MCF 10A (cell line): ENCODE data around the gene TACR1. TPM values are rescaled to one million over a fixed set of nuclear protein-coding genes. Genes with fewer than 3 reads are reported as not detected.

Experiments used
- BruUV-seq: library from RNA; stranded (reverse); fragments of 400-500 nt; replicated peaks from 2 replicates; lab custom pipeline; 2021; lab: Mats Ljungman, UMichigan
- CTCF ChIA-PET: fragments of 300-600 bp; sonication (Branson Sonifier 250); formaldehyde crosslinking; extraction: SDS; loops from one replicate; lab custom pipeline; 2021; ENCODE audit warnings: antibody characterized with exemption, inconsistent platforms; lab: Yijun Ruan, JAX
- POLR2A ChIA-PET: fragments of 300-600, 350-650 bp; sonication (Branson Sonifier 250); formaldehyde crosslinking; extraction: SDS; loops from one replicate; lab custom pipeline; 2020; ENCODE audit warnings: antibody characterized with exemption, inconsistent platforms; lab: Yijun Ruan, JAX
- DNase-seq: peaks from one replicate; pipeline ENCODE4 v3.0.0-alpha.2; 2018; ENCODE audit not compliant: unreplicated experiment
- H3K27ac Mint-ChIP-seq: one replicate; pipeline ENCODE4 v1.8.0; 2022; ENCODE audit warnings: mild to moderate bottlenecking, low read depth, mixed read lengths; ENCODE audit not compliant: unreplicated experiment
- H3K27me3 Mint-ChIP-seq: one replicate; pipeline ENCODE4 v1.8.0; 2022; ENCODE audit warnings: mixed read lengths; ENCODE audit not compliant: insufficient read depth, unreplicated experiment
- H3K36me3 Mint-ChIP-seq: one replicate; pipeline ENCODE4 v1.8.0; 2022; ENCODE audit warnings: mild to moderate bottlenecking, moderate library complexity, mixed read lengths; ENCODE audit not compliant: insufficient read depth, unreplicated experiment
- H3K4me1 Mint-ChIP-seq: one replicate; pipeline ENCODE4 v1.8.0; 2022; ENCODE audit warnings: mixed read lengths; ENCODE audit not compliant: insufficient read depth, unreplicated experiment
- H3K4me3 Mint-ChIP-seq: one replicate; pipeline ENCODE4 v1.8.0; 2022; ENCODE audit warnings: mild to moderate bottlenecking, moderate library complexity, mixed read lengths; ENCODE audit not compliant: unreplicated experiment
- H3K9me3 Mint-ChIP-seq: one replicate; pipeline ENCODE4 v1.8.0; 2022; ENCODE audit warnings: mixed read lengths; ENCODE audit not compliant: unreplicated experiment
- intact Hi-C: fragments of 100-400 bp; cut with micrococcal nuclease; formaldehyde crosslinking; loops from 2 replicates; pipeline ENCODE4 v1.14.1; 2022
- total RNA-seq: library from RNA; stranded (reverse); gene quantifications from 2 replicates; pipeline ENCODE4 v1.2.3, GENCODE V29; 2022
- TF ChIP-seq, protein P1 (sequence below): fragments of 200-600 bp; IDR thresholded peaks from one replicate; pipeline ENCODE4 v1.8.0; 2022; ENCODE audit warnings: antibody characterized with exemption, mild to moderate bottlenecking; ENCODE audit not compliant: unreplicated experiment

TACR1 gene
- total RNA-seq, 1 experiment from 2014 or later: not detected

DNA sequence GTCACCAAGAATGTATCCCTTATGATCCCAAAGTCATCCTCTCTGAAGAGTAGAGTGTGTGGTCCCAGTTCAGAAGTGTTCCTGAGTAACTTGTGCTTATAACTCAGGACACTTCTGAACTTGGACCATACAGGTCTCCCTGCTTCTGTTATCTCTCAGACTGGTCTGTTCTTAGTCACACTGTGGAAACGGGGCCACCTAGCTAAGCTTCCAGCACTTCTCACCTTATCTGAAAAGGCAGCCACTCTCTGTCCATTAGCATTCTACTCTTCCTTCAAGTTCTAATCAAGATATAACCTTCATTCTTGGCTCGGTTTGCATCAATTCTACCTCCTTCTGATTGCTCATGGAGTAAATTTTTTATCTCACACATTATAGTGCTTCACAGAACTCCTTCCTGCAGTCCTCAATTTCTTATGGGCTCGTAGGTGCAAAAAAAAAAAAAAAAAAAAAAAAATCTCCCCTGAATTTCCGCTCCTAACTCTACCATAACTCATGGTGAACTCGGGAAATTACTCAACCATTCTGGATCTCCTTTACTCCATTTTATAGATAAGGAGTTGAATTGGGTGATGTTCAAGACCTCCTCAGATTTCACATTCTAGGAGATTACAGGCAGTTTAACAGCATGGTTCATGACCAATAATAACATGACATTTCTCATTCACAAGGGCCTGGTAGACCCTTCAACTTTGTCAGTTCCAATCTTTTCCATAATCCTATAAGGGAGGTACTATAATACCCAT lies 108.4 kb downstream of the TACR1 start:
- no peak overlapping the region for H3K27ac Mint-ChIP-seq
- no TSS peak for BruUV-seq
- CTCF ChIA-PET: interaction anchor here (0.6 kb wide), 1 partner anchor 8 kb away, joined by 3 read pairs; no protein-coding TSS in a partner anchor
- no peaks in the 10 kb centered on the region for H3K27me3 Mint-ChIP-seq
- POLR2A ChIA-PET: no interaction called here
- H3K4me1 Mint-ChIP-seq: no peaks in the 10 kb centered on the region
- H3K36me3 Mint-ChIP-seq: no peaks in the 10 kb centered on the region
- no peaks in the 10 kb centered on the region for H3K9me3 Mint-ChIP-seq
- TF ChIP-seq, protein P1, sequence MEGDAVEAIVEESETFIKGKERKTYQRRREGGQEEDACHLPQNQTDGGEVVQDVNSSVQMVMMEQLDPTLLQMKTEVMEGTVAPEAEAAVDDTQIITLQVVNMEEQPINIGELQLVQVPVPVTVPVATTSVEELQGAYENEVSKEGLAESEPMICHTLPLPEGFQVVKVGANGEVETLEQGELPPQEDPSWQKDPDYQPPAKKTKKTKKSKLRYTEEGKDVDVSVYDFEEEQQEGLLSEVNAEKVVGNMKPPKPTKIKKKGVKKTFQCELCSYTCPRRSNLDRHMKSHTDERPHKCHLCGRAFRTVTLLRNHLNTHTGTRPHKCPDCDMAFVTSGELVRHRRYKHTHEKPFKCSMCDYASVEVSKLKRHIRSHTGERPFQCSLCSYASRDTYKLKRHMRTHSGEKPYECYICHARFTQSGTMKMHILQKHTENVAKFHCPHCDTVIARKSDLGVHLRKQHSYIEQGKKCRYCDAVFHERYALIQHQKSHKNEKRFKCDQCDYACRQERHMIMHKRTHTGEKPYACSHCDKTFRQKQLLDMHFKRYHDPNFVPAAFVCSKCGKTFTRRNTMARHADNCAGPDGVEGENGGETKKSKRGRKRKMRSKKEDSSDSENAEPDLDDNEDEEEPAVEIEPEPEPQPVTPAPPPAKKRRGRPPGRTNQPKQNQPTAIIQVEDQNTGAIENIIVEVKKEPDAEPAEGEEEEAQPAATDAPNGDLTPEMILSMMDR: no peak
- H3K4me3 Mint-ChIP-seq: no peak overlapping the region
- intact Hi-C loops: no loop called here
- DNase-seq: no peak

DNA sequence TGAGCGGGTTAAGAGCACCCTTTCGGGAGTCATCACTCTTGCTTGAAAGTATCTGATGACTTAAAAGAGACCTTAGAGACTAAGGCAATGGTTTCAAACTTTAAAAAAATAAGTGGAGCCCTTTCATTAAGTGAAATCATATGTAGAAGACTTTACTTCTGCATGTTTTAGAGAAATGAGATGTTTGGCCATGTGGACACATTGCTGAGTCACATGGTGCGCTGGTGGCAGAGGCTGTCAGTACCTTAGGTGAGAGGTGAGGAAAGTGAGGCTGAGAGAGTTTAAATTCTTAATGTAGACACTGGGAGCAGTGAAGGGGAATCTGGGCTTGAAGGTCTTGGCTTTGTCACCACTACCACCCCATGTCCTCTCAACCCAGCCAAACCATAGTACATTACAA lies 109.8 kb downstream of the TACR1 start:
- H3K27ac Mint-ChIP-seq: no peak overlapping the region
- BruUV-seq: no TSS peak
- no peak overlapping the region for H3K4me3 Mint-ChIP-seq
- peaks cover 6% of the 10 kb centered on the region for H3K9me3 Mint-ChIP-seq
- H3K36me3 Mint-ChIP-seq: no peaks in the 10 kb centered on the region
- intact Hi-C loops: no loop called here
- ChIA-PET CTCF (interaction anchor here (1.0 kb wide), 1 partner anchor 15 kb away, joined by 3 read pairs; no protein-coding TSS in a partner anchor), POLR2A (no interaction called here)
- no peak for DNase-seq
- TF ChIP-seq, protein P1: no peak
- no peaks in the 10 kb centered on the region for H3K27me3 Mint-ChIP-seq
- H3K4me1 Mint-ChIP-seq: no peaks in the 10 kb centered on the region

DNA sequence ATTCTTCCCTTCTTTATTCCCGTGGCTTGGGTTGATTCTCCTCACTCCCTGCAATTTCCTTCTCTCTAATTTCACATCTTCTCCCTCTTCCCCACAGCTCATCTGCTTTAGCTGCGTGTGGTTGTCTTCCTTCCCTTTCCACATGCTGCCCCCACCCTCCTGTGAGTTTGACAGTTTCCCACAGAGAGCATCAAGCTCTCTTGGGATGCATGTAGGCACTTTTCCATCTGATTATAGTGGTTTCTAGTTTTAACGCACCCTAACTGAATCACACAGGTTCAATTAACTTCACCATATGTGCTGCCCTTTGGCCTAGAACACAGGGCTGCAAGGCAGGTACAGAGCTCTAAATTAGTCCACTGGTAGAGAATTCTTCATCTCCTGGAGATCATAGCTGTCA lies 110.5 kb downstream of the TACR1 start:
- Mint-ChIP-seq H3K4me1 (no peaks in the 10 kb centered on the region), H3K27ac (no peak overlapping the region), H3K4me3 (no peak overlapping the region), H3K36me3 (no peaks in the 10 kb centered on the region), H3K27me3 (no peaks in the 10 kb centered on the region), H3K9me3 (peaks cover 6% of the 10 kb centered on the region)
- intact Hi-C loops: no loop called here
- TF ChIP-seq, protein P1: no peak
- no TSS peak for BruUV-seq
- no peak for DNase-seq
- POLR2A ChIA-PET: no interaction called here
- CTCF ChIA-PET: no interaction called here

DNA sequence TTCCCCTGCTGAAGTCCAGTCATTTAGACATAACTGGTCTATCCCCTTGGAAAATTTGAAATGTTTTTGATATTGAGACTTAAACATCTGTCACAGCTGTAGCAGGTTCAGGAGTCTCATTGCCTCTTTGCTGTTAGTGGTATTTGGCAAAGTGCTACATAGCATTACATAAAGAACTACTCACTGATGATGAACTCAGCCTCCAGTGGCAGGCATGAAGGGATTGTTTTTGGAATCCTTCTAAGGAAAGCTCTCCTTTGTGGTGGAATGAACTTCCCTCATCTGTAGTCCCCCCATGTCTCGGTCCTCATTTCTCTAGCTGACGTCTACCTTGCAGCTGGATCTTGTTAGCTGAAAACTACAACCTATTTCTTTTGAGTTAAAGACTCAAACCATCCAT lies 111.6 kb downstream of the TACR1 start:
- intact Hi-C loops: no loop called here
- no peaks in the 10 kb centered on the region for H3K4me1 Mint-ChIP-seq
- H3K9me3 Mint-ChIP-seq: peaks cover 6% of the 10 kb centered on the region
- TF ChIP-seq, protein P1: no peak
- H3K27ac Mint-ChIP-seq: no peak overlapping the region
- ChIA-PET CTCF (interaction anchor here (0.9 to 1.1 kb wide), 2 partner anchors 23 to 154 kb away, joined by 3 to 5 read pairs; no protein-coding TSS in a partner anchor), POLR2A (no interaction called here)
- H3K27me3 Mint-ChIP-seq: no peaks in the 10 kb centered on the region
- no TSS peak for BruUV-seq
- no peak for DNase-seq
- H3K36me3 Mint-ChIP-seq: no peaks in the 10 kb centered on the region
- no peak overlapping the region for H3K4me3 Mint-ChIP-seq
